ENCODE results near the gene PROZ. TPM values are rescaled to one million over a fixed set of nuclear protein-coding genes. Genes with fewer than 3 reads are reported as not detected.

The PROZ gene
- polyA plus RNA-seq, 1 of the 3 experiments (the other 2 are of a cell fraction), result not detected

GRCh38 chr13:113187263-113187669 lies 28.8 kb downstream of the PROZ start (continued):
- TF ChIP-seq USF2 (IDR thresholded peaks at IDR 0.05; ENCODE audit: borderline replicate concordance, low read depth, low read length), result no peak
- TF ChIP-seq FOXM1 (IDR thresholded peaks at IDR 0.05; ENCODE audit: low read depth), result peak; percentile 55; the same call in 1 of the 2 replicates
- TF ChIP-seq EZH2phosphoT487 (IDR thresholded peaks at IDR 0.05; ENCODE audit: borderline replicate concordance, low read depth), result no peak
- TF ChIP-seq, protein P1, sequence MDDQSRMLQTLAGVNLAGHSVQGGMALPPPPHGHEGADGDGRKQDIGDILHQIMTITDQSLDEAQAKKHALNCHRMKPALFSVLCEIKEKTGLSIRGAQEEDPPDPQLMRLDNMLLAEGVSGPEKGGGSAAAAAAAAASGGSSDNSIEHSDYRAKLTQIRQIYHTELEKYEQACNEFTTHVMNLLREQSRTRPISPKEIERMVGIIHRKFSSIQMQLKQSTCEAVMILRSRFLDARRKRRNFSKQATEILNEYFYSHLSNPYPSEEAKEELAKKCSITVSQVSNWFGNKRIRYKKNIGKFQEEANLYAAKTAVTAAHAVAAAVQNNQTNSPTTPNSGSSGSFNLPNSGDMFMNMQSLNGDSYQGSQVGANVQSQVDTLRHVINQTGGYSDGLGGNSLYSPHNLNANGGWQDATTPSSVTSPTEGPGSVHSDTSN (IDR thresholded peaks at IDR 0.05), result peak; percentile 97
- peak; percentile 65; the same call in 1 of the 2 replicates for TF ChIP-seq RXRA (IDR thresholded peaks at IDR 0.05; ENCODE audit: borderline replicate concordance, low read depth)
- TF ChIP-seq ELF1 (IDR thresholded peaks at IDR 0.05), result 0 out of 2 replicates have a peak, but pooled peaks have one; percentile 49
- TF ChIP-seq GATA2 (CRISPR knock-in tag; IDR thresholded peaks at IDR 0.05), result no peak
- peak; percentile 99 for TF ChIP-seq JUND (IDR thresholded peaks at IDR 0.05)
- TF ChIP-seq, protein P2, sequence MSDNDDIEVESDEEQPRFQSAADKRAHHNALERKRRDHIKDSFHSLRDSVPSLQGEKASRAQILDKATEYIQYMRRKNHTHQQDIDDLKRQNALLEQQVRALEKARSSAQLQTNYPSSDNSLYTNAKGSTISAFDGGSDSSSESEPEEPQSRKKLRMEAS (IDR thresholded peaks at IDR 0.05; ENCODE audit: low read depth), result peak; percentile 77
- TF ChIP-seq, protein P3, sequence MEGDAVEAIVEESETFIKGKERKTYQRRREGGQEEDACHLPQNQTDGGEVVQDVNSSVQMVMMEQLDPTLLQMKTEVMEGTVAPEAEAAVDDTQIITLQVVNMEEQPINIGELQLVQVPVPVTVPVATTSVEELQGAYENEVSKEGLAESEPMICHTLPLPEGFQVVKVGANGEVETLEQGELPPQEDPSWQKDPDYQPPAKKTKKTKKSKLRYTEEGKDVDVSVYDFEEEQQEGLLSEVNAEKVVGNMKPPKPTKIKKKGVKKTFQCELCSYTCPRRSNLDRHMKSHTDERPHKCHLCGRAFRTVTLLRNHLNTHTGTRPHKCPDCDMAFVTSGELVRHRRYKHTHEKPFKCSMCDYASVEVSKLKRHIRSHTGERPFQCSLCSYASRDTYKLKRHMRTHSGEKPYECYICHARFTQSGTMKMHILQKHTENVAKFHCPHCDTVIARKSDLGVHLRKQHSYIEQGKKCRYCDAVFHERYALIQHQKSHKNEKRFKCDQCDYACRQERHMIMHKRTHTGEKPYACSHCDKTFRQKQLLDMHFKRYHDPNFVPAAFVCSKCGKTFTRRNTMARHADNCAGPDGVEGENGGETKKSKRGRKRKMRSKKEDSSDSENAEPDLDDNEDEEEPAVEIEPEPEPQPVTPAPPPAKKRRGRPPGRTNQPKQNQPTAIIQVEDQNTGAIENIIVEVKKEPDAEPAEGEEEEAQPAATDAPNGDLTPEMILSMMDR (IDR thresholded peaks at IDR 0.05), result no peak; the same call in 1 of the 2 replicates
- TF ChIP-seq, protein P4, sequence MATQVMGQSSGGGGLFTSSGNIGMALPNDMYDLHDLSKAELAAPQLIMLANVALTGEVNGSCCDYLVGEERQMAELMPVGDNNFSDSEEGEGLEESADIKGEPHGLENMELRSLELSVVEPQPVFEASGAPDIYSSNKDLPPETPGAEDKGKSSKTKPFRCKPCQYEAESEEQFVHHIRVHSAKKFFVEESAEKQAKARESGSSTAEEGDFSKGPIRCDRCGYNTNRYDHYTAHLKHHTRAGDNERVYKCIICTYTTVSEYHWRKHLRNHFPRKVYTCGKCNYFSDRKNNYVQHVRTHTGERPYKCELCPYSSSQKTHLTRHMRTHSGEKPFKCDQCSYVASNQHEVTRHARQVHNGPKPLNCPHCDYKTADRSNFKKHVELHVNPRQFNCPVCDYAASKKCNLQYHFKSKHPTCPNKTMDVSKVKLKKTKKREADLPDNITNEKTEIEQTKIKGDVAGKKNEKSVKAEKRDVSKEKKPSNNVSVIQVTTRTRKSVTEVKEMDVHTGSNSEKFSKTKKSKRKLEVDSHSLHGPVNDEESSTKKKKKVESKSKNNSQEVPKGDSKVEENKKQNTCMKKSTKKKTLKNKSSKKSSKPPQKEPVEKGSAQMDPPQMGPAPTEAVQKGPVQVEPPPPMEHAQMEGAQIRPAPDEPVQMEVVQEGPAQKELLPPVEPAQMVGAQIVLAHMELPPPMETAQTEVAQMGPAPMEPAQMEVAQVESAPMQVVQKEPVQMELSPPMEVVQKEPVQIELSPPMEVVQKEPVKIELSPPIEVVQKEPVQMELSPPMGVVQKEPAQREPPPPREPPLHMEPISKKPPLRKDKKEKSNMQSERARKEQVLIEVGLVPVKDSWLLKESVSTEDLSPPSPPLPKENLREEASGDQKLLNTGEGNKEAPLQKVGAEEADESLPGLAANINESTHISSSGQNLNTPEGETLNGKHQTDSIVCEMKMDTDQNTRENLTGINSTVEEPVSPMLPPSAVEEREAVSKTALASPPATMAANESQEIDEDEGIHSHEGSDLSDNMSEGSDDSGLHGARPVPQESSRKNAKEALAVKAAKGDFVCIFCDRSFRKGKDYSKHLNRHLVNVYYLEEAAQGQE (IDR thresholded peaks at IDR 0.05; ENCODE audit: low read depth, low read length), result peak; percentile 59; the same call in 1 of the 2 replicates
- no peak for TF ChIP-seq IRF3 (IDR thresholded peaks at IDR 0.05; ENCODE audit: low read depth, low read length)
- TF ChIP-seq MXI1 (IDR thresholded peaks at IDR 0.05; ENCODE audit: low read depth, low read length), result no peak
- TF ChIP-seq RAD21 (IDR thresholded peaks at IDR 0.05; ENCODE audit: low read length), result no peak
- peak; percentile 83 for TF ChIP-seq POLR2AphosphoS5 (IDR thresholded peaks at IDR 0.05; ENCODE audit: low read depth, low read length)
- no peak for TF ChIP-seq FOXJ3 (CRISPR knock-in tag; IDR thresholded peaks at IDR 0.05)
- TF ChIP-seq YY1 (IDR thresholded peaks at IDR 0.05; ENCODE audit: low read depth), result no peak
- no peak for TF ChIP-seq RFX5 (IDR thresholded peaks at IDR 0.05; ENCODE audit: low read length)
- TF ChIP-seq FOSL2 (IDR thresholded peaks at IDR 0.05; ENCODE audit: borderline replicate concordance, low read depth), result peak; percentile 100
- peak; percentile 72; the same call in 1 of the 2 replicates for TF ChIP-seq USF1 (IDR thresholded peaks at IDR 0.05; ENCODE audit: borderline replicate concordance, low read depth)
- TF ChIP-seq TAF1 (IDR thresholded peaks at IDR 0.05; ENCODE audit: borderline replicate concordance, low read depth, low read length), result peak; percentile 39; the same call in 1 of the 2 replicates
- TF ChIP-seq CHD2 (IDR thresholded peaks at IDR 0.05; ENCODE audit: low read length, partially characterized antibody), result no peak
- TF ChIP-seq TEAD4 (IDR thresholded peaks at IDR 0.05; ENCODE audit: borderline replicate concordance, insufficient read depth), result peak; percentile 82

Data from SK-N-SH (cell line).